ENCODE data around the gene PTTG1IP.

Gene PTTG1IP

GRCh38 chr21:44858291-44858690 is 15.2 kb downstream of the PTTG1IP start:
- H3K4me1 Mint-ChIP-seq, result peaks cover 2% of the 10 kb centered on the region
- no peaks in the 10 kb centered on the region for H3K27me3 Mint-ChIP-seq
- H3K36me3 Mint-ChIP-seq, result peaks cover 34% of the 10 kb centered on the region
- DNase-seq (ENCODE audit: low spot score in 2 of 2) (no peak), ATAC-seq (ENCODE audit: low read depth) (no peak)
- H3K27ac Mint-ChIP-seq, result no peak overlapping the region
- no peaks in the 10 kb centered on the region for H3K9me3 Mint-ChIP-seq
- H3K4me3 Mint-ChIP-seq, result no peak overlapping the region

GRCh38 chr21:44857127-44857892 is 16.2 kb downstream of the PTTG1IP start:
- H3K4me3 Mint-ChIP-seq, result no peak overlapping the region
- ATAC-seq (ENCODE audit: low read depth) (no peak), DNase-seq (ENCODE audit: low spot score in 2 of 2) (no peak)
- H3K27ac Mint-ChIP-seq, result no peak overlapping the region
- peaks cover 2% of the 10 kb centered on the region for H3K4me1 Mint-ChIP-seq
- no peaks in the 10 kb centered on the region for H3K27me3 Mint-ChIP-seq
- no peaks in the 10 kb centered on the region for H3K9me3 Mint-ChIP-seq
- peaks cover 33% of the 10 kb centered on the region for H3K36me3 Mint-ChIP-seq

DNA sequence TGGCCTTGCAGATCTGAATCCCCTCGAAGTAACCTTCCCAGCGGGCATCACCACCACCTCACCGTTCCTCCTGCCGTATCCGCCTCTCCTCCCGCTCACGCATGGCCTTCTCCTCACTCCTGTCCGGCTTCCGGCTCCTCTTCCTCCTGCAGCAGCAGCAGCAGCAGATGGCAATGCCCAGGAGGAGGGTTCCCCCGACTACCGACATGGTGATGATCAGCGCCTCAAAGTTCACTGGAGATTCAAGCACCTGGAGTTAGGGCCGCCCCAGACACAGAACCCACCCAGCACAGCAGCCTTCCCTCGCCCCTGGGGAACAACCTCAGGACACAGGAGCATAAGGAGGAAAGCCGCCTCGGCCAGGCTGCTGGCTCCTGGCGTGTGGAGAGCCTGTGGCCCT is 17.4 kb downstream of the PTTG1IP start:
- ATAC-seq (ENCODE audit: low read depth) (no peak), DNase-seq (ENCODE audit: low spot score in 2 of 2) (no peak)
- Mint-ChIP-seq H3K4me1 (no peaks in the 10 kb centered on the region), H3K27ac (no peak overlapping the region), H3K27me3 (no peaks in the 10 kb centered on the region), H3K9me3 (no peaks in the 10 kb centered on the region), H3K4me3 (no peak overlapping the region), H3K36me3 (peaks cover 27% of the 10 kb centered on the region)

DNA sequence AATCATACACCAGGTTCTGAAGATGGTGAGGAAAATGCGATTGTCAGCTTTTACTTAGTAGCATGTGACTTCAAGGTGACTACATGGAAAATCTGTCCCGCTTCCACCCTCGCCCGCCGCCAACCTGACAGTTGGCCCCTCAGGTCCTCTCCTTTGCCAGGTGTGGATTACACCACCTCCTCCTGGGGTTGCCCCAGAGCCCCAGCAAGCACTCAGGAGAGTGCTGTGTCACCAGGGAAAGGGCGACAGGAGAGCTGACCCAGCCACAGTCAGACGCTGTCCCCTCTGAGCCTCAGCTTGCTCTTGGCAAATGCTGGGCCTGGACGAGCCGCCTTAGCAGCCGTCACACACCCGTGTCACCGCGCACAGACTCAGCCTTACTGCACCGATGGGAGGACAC is 17.9 kb downstream of the PTTG1IP start:
- H3K27ac Mint-ChIP-seq, result no peak overlapping the region
- peaks cover 28% of the 10 kb centered on the region for H3K36me3 Mint-ChIP-seq

GRCh38 chr21:44854664-44855446 is 18.6 kb downstream of the PTTG1IP start:
- Mint-ChIP-seq H3K4me1 (no peaks in the 10 kb centered on the region), H3K36me3 (peaks cover 26% of the 10 kb centered on the region), H3K9me3 (no peaks in the 10 kb centered on the region), H3K27ac (no peak overlapping the region), H3K27me3 (no peaks in the 10 kb centered on the region), H3K4me3 (no peak overlapping the region)
- ATAC-seq (ENCODE audit: low read depth), result no peak
- DNase-seq (ENCODE audit: low spot score in 2 of 2), result no peak

More for the DNA sequence above, 17.9 kb downstream of the PTTG1IP start:
- no peak overlapping the region for H3K4me3 Mint-ChIP-seq
- DNase-seq (ENCODE audit: low spot score in 2 of 2) (no peak), ATAC-seq (ENCODE audit: low read depth) (no peak)
- no peaks in the 10 kb centered on the region for H3K27me3 Mint-ChIP-seq
- H3K4me1 Mint-ChIP-seq, result no peaks in the 10 kb centered on the region
- no peaks in the 10 kb centered on the region for H3K9me3 Mint-ChIP-seq

GRCh38 chr21:44854391-44854663 is 19.2 kb downstream of the PTTG1IP start:
- H3K27ac Mint-ChIP-seq, result no peak overlapping the region
- no peaks in the 10 kb centered on the region for H3K27me3 Mint-ChIP-seq
- H3K4me3 Mint-ChIP-seq, result no peak overlapping the region
- H3K36me3 Mint-ChIP-seq, result peaks cover 23% of the 10 kb centered on the region
- no peak for ATAC-seq (ENCODE audit: low read depth)
- no peaks in the 10 kb centered on the region for H3K4me1 Mint-ChIP-seq
- no peak for DNase-seq (ENCODE audit: low spot score in 2 of 2)
- H3K9me3 Mint-ChIP-seq, result no peaks in the 10 kb centered on the region

GRCh38 chr21:44853601-44854390 is 19.7 kb downstream of the PTTG1IP start:
- no peaks in the 10 kb centered on the region for H3K9me3 Mint-ChIP-seq
- no peak for DNase-seq (ENCODE audit: low spot score in 2 of 2)
- H3K27ac Mint-ChIP-seq, result no peak overlapping the region
- peaks cover 23% of the 10 kb centered on the region for H3K36me3 Mint-ChIP-seq
- H3K4me1 Mint-ChIP-seq, result no peaks in the 10 kb centered on the region
- ATAC-seq (ENCODE audit: low read depth), result no peak
- no peak overlapping the region for H3K4me3 Mint-ChIP-seq
- H3K27me3 Mint-ChIP-seq, result no peaks in the 10 kb centered on the region

GRCh38 chr21:44850905-44851657 is 22.4 kb downstream of the PTTG1IP start:
- no peak overlapping the region for H3K4me3 Mint-ChIP-seq

GRCh38 chr21:44850208-44850800 is 23.2 kb downstream of the PTTG1IP start:
- DNase-seq (ENCODE audit: low spot score in 2 of 2), result no peak
- no peak for ATAC-seq (ENCODE audit: low read depth)
- Mint-ChIP-seq H3K27ac (no peak overlapping the region), H3K4me3 (no peak overlapping the region), H3K36me3 (peaks cover 15% of the 10 kb centered on the region), H3K4me1 (peaks cover 4% of the 10 kb centered on the region), H3K27me3 (no peaks in the 10 kb centered on the region), H3K9me3 (no peaks in the 10 kb centered on the region)

More at GRCh38 chr21:44850905-44851657, 22.4 kb downstream of the PTTG1IP start:
- no peak for ATAC-seq (ENCODE audit: low read depth)
- DNase-seq (ENCODE audit: low spot score in 2 of 2), result no peak
- Mint-ChIP-seq H3K27ac (no peak overlapping the region), H3K4me1 (peaks cover 4% of the 10 kb centered on the region), H3K9me3 (no peaks in the 10 kb centered on the region), H3K27me3 (no peaks in the 10 kb centered on the region), H3K36me3 (peaks cover 18% of the 10 kb centered on the region)

GRCh38 chr21:44849616-44850130 is 23.8 kb downstream of the PTTG1IP start:
- DNase-seq (ENCODE audit: low spot score in 2 of 2), result no peak
- H3K27ac Mint-ChIP-seq, result no peak overlapping the region
- H3K27me3 Mint-ChIP-seq, result peaks cover 1% of the 10 kb centered on the region
- H3K4me1 Mint-ChIP-seq, result peaks cover 4% of the 10 kb centered on the region
- no peaks in the 10 kb centered on the region for H3K9me3 Mint-ChIP-seq
- H3K4me3 Mint-ChIP-seq, result no peak overlapping the region
- H3K36me3 Mint-ChIP-seq, result peaks cover 10% of the 10 kb centered on the region
- no peak for ATAC-seq (ENCODE audit: low read depth)

GRCh38 chr21:44848821-44849521 is 24.5 kb downstream of the PTTG1IP start:
- no peak overlapping the region for H3K27ac Mint-ChIP-seq
- no peaks in the 10 kb centered on the region for H3K9me3 Mint-ChIP-seq
- H3K27me3 Mint-ChIP-seq, result peaks cover 3% of the 10 kb centered on the region
- no peak overlapping the region for H3K4me3 Mint-ChIP-seq
- no peak for DNase-seq (ENCODE audit: low spot score in 2 of 2)
- ATAC-seq (ENCODE audit: low read depth), result no peak
- H3K4me1 Mint-ChIP-seq, result peaks cover 4% of the 10 kb centered on the region
- H3K36me3 Mint-ChIP-seq, result peaks cover 7% of the 10 kb centered on the region

DNA sequence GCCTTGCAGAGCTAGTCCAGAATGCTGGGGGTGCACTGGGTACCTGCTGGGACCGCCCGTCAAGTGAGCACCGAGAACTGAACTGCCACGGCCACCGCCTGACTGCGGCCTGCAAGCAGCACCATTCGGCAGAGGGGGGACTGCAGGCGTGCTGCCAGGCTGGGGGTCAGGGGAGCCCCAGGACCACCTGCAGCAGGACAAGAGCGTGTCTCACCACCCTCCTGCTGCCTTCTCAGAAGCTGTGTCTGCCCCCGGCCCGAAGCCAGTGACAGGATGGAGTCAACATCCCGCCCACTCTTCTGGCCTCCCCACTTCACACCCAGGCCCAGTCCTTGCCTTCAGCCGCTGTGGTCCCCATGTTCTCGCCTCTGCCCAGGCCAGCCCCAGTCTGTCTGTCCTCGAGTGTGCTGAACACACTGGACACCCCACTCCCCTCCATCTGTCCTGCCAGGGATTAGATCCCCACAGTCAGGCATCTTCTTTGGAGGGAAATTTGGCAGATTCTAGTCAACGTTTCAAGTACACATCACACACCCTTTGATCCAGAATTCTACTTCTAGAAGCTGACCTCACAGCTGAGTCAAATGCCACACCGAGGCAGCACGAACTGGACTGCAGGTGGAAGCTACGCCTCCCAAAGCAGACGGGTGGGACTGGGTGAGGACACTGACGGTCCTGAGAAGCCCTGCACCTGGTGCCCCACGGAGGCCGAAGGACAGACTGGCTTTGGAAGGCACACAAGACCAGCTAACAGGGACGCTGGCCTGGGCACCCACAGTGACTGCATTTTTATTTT is 26.0 kb downstream of the PTTG1IP start:
- no peaks in the 10 kb centered on the region for H3K9me3 Mint-ChIP-seq
- peaks cover 4% of the 10 kb centered on the region for H3K4me1 Mint-ChIP-seq
- H3K27me3 Mint-ChIP-seq, result peaks cover 4% of the 10 kb centered on the region
- no peak for DNase-seq (ENCODE audit: low spot score in 2 of 2)
- no peak overlapping the region for H3K27ac Mint-ChIP-seq
- peaks cover 5% of the 10 kb centered on the region for H3K36me3 Mint-ChIP-seq
- H3K4me3 Mint-ChIP-seq, result peak overlapping the region; percentile 37
- ATAC-seq (ENCODE audit: low read depth), result no peak

All from memory B cell (primary cell).